Activated T-helper 9 cell treated with anti-CD3 and anti-CD28 coated beads, Interleukin-2, amount 50 U/mL, for 16 hours (primary cell): Measurements from ENCODE around the gene TMEM141.
"Not testable (repeated sequence)": the region's sequence is repeated elsewhere in the genome, so short reads cannot be mapped to it uniquely, and the experiment has no call there.

ENCODE experiments used
- DNase-seq: peaks from one replicate; pipeline ENCODE4 v3.0.0-alpha.2; 2020; ENCODE audit warnings: low read depth

Gene TMEM141

DNA sequence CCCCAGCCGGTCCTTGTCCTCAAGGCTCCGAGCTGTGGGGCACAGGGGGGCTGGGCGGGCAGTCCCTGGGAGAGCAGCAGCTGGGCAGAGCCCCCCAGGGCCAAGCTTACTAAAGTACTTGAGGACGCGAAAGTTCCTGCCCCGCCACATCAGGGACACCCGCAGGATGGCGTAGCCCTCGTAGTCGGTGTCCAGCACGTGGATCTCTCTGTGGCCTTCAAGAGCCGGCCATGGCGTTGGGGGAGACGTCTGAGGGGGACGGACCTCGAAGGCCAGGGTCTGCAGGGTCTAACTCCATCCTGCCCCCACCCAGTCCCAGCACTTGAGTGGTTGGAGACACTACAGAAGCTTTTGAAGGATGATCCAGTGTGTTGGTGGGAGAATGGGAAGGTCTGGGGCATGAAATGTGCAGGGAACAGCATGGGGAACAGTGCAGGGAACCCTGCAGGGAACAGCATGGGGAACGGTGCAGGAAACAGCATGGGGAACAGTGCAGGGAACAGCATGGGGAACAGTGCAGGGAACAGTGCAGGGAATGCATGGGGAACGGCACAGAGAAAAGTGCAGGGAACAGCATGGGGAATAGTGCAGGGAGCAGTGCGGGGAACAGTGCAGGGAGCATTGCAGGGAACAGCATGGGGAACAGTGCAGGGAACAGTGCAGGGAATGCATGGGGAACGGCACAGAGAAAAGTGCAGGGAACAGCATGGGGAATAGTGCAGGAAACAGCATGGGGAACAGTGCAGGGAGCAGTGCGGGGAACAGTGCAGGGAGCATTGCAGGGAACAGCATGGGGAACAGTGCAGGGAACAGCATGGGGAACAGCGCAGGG lies 35.6 kb upstream of the TMEM141 start:
- DNase-seq, result not testable (repeated sequence)

DNA sequence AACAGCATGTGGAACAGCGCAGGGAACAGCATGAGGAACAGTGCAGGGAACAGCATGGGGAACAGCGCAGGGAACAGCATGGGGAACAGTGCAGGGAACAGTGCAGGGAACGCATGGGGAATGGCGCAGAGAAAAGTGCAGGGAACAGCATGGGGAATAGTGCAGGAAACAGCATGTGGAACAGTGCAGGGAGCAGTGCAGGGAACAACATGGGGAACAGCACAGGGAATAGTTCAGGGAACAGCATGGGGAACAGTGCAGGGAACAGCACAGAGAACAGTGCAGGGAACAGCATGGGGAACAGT lies 35.1 kb upstream of the TMEM141 start:
- no peak for DNase-seq

DNA sequence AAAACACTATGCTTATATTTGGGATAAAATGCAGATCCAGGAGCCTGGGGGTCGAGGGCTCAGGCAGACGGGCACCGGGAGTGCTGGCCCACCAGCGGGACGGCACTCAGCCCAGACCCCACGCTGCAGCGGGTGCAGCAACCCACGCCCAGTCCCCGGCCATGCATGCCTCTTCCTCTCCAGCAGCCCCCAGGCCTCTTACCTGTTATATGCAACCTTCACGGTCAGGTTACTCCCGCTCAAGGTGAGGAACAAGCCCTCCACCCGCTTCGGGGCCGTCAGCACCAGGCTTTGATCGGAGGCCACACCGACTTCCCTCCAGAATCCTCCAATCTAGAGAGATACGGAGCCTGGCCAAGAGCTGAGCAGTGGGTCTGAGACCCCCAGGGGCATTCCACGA lies 34.3 kb upstream of the TMEM141 start:
- DNase-seq, result no peak

DNA sequence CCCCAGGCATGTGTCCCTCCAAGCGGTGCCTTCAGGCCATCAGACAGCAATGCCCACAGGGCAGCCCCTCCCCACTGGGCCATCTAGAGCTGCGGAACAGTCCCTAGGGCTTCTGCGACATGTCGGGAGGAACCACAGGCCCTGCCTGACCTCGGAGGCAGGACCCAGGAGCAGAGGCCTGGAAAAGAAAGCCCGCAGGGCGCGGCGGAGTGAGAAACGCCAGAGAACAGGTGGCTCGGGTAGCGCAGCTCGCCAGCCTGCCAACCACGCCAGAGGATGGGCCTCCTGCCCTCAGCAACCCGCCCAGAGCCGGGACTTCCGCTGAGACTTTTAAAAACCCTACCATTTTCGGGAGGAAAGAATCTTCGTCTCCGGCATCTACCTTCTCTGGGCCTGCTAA lies 33.8 kb upstream of the TMEM141 start:
- no peak for DNase-seq

DNA sequence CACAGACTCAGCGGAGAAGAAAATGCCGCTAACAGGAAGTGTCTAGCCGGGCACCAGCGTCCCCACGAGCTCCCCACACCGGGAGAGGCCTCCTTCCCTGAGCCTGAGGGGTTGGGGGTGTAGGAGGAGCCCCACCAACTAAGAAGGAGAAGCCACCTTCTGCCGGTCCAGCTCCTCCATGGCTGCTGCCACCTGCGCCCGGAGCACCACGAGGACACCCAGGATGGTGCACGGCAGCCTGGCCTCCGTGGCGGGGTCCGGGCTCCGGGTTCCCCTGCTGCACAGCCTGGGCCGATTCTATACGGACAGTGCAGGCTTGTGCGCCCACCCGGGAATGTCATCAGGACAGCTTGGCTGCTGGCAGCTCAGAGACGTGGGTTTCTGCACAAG lies 33.4 kb upstream of the TMEM141 start:
- no peak for DNase-seq

DNA sequence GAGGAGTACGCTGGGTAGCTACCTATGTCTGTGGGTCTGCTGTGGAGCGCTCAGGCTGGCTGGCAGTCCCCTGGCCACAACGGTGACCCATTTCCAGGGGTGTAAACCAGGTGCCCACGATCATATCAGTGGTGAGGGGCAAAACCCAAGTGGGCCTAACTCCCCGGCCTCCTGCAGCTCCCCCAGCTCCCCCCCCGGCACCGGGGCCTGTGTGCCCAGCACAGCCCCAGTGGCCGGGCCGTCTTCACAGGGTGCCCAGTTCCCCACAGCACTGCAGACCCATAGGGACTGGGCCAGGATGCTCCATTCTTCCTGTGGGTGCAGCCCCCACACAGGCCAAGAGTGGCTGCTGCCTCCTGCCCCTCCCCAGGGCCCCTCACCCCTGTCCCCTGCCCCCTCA lies 32.1 kb upstream of the TMEM141 start:
- no peak for DNase-seq

DNA sequence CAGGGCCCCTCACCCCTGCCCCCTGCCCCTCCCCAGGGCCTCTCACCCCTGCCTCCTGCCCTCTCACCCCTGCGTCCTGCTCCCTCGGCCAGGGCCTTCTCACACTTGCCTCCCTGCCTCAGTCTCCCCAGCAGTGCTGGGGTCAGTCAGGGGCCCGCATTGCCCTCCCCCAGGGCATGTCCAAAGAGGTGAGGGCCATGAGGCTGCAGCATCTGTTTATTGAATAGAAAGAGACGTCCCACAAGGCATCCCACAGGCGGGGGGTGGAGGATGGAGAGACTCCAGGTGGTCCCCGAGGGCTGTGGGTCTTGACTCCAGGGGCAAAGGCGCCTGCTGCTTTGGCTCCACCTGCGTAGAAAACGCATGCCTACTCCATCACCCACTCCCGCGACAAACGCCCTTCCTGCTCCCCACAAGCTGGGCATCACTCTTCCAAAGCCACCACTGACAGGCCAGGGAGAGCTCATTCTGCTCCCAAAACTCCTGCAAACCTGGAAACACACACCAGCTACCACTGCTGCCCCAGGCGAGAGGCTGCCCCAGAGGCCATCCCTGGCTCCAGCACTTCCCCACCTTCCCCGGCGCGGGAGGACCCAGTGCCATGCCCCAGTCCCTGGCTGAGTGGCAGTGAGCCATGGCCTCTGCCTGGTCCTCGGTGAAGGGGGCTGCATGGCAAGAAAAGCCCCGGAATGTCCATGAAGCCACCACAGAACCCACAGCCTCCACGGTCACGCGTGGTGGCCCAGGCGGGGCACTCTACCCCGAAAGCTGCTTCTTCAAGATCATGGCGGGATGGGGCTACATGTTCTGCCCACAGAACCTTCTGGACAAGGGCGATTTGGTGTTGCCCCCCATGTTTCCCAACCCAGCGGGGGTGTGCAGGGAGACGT lies 31.5 kb upstream of the TMEM141 start:
- no peak for DNase-seq

DNA sequence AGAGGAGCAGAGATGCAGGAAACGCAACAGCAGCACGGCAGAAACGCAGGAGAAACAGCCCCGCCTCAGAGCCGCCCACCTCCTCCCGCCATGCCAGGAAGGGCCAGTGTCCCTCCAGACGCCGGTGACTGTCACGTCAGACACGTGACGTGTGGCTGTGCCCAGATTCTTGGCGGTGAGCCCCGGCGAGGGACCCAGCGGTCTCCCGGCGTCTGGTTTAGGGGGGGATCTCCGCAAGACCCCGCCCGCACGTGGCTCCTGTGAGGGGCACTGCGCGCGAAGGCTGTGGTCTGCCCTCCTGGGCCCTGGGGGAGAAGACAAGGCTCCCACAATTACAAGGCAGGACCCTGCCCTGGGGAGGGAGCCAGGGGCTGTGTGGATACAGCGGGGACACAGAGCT lies 30.7 kb upstream of the TMEM141 start:
- no peak for DNase-seq

DNA sequence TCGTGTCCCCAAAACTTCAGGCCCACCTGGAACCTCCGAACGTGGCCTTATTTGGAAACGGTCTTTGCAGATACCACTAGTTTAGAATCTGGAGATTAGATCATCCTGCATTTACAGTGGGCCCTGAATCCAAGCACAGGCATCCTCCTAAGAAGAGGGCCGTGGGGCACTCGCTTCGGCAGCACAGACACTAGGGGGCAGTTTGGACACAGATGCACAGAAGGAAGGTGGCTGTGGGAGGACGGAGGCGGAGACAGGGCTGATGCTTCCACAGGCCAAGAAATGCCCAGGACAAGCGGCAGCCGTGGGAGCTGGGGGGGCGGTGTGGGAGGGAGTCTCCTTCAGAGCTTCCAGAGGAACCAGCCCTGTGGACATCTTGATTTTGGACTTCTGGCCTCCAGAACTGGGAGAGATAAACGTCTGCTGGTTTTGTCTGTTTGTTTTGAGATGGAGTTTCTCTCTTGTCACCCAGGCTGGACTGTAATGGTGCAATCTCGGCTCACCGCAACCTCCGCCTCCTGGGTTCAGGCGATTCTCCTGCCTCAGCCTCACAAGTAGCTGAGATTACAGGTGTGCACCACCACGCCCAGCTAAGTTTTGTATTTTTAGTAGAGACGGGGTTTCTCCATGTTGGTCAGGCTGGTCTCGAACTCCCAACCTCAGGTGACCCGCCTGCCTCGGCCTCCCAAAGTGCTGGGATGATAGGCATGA lies 30.2 kb upstream of the TMEM141 start:
- not testable (repeated sequence) for DNase-seq

DNA sequence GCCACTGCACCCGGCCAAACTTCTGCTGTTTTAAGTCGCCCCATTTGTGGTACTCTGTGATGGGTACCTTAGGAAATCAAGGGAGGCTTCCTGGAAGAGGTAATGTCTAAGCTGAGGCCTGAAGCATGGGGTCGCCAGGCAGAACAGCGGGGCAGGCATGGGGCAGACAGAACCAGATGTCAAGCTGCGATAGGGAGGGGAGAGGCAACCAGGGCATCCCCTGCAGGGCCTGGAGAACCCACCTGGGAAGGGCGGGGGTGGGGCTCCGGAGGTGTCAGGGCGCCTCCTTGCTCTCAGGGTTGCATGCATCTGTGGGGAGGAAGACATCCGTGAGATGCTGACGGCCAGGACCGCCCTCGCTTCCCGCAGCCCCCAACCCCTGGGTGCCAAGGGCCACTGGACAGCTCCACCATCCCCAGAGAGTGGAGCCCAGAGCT lies 29.6 kb upstream of the TMEM141 start:
- DNase-seq, result no peak

DNA sequence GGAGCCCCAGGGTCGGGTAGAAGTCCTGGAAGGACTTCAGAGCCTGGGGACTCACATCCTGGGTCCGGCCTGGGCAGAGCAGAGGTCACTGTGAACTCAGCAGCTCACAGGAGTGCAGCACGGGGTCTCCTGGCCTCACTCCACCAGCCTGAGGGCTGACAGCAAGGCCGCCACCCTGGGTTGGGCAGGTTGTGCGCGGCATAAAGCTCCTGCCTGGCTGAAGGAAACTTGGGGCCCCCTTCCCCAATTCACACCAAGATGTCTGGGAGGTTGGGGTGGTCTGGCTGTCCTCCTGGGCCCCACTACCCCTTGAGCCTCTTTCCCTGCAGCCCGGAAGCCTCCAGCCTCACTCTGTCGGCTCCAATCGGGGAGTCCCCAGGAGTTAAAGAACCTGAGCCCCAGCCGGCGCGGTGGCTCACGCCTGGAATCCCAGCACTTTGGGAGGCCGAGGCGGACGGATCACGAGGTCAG lies 28.9 kb upstream of the TMEM141 start:
- DNase-seq, result no peak

DNA sequence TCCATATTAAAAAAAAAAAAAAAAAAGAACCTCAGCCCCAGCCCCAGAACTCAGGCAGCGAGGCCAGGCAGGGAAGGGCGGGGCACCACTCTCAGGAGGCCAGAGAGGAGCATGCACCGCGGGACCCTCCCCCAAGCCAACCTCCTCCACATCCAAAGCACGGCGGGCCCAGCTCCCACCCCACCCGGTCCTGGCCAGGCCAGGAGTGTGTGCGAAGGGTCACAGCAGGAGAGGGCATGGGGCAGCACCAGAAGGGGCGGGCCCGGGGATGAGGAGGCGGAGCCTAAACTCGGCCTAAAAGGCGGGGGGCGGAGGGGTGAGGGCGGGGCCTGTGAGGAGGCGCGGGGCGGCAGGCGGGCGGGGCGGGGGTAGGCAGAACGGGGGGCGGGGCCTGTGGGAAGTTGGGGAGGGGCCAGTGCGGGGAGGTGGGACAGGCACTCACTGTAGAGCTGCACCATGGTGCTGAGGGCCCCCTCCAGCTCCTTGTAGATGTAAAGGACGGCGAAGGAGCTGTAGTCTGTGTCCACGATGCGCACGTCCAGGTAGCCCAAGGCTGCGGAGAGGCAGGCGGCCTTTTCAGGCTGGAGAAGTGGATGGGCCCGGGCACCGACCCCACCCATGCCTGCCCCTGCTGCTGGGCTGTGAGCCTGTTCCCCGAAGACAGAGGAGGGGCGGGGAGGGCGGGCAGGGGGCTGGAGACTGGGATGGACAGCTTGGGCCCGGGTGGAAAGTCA lies 28.1 kb upstream of the TMEM141 start:
- no peak for DNase-seq

DNA sequence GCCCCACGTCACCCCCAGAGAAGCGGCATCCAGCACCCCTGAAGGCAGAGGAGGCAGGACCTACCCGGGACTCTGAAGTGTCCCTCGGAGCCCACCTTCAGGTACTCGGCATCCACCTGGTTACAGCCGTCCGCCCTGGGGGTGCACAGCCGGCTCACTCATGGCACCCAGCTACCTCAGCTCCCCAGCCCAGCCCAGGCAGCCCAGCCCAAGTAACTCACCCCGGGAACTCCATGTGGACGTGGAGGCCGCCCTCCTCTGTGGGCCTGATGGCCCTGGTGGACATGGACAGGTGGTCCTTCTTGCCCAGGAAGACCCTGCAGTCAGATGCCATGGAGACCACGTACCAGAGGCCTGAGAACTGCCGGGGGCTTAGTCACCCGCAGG lies 27.5 kb upstream of the TMEM141 start:
- no peak for DNase-seq

DNA sequence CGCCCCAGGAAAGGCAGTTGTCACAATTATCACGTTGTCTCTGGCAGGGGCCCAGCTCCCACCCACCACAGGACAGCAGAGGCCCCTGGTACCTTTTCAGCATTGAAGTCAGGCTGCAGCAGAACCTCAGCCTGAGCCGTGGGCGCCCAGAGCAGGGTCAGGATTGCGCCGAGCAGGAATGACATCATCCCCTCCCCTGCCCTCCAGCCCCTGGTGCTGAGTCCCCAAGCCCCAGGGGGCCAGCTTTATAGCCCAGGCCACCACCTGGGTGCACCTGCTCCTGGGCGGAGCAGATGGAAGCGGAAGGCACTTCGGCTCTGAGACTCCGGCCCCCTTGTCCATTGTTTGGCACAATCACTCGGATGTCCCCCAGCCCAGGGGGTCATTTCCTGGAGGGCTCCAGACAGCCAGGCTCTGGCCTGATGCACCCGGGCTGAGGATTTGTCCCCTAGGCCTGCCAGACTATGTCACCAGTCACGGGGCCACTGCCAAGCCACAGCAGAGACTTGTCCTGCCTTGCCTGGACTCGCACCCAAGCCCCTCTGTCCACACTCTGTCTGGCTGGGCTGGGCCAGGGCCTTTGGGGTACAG lies 26.7 kb upstream of the TMEM141 start, which contains the start of gene LCN15:
Gene LCN15 (minus strand): TSS at position 218 of the 591 bp plus-strand sequence. CDS start 30 bp downstream, at position 188.
- DNase-seq, result no peak

DNA sequence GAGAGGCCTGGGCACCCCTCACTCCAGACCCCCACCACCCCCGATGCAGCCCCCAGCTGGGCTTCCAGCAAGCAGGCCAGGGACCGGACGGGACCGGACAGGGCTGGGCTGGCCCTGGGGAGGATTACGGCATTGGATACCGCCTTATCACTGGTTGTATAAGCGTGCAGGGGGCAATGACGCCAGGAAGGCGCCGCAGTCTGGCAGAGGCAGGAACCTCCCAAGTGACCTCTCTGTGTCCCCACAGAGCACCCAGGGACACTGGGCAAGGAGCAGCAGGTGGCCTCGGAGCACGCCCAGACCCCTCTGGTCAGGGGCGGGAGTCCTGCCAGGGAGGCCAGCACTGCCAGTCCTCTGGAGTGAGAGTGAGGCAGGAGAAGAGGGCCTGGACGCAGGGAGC lies 26.1 kb upstream of the TMEM141 start:
- no peak for DNase-seq

DNA sequence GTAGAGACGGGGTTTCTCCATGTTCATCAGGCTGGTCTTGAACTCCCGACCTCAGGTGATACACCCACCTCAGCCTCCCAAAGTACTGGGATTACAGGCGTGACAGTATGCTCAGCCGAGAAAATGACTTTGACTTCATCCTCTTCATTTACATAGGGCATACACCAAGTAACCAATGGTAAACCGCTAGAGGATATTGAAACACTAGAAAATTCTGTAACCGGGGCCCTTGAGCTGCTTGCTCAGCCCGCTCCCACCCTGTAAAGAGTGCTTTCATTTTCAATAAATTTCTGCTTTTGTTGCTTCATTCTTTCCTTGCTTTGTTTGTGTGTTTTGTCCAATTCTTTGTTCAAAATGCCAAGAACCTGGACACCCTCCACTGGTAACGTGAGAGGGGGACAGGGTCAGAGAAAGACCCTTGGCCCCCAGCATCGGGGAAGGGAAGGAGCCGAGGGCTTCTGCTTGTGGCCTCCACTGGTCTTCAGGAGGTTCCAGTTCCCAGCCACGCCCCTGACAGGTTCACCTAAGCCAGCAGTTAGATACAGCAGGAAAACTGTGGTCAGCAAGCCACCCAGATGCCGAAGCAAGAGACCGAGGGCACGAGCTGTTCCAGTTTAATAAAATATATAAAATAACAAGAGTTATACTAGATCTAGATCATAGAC lies 25.3 kb upstream of the TMEM141 start:
- not testable (repeated sequence) for DNase-seq

DNA sequence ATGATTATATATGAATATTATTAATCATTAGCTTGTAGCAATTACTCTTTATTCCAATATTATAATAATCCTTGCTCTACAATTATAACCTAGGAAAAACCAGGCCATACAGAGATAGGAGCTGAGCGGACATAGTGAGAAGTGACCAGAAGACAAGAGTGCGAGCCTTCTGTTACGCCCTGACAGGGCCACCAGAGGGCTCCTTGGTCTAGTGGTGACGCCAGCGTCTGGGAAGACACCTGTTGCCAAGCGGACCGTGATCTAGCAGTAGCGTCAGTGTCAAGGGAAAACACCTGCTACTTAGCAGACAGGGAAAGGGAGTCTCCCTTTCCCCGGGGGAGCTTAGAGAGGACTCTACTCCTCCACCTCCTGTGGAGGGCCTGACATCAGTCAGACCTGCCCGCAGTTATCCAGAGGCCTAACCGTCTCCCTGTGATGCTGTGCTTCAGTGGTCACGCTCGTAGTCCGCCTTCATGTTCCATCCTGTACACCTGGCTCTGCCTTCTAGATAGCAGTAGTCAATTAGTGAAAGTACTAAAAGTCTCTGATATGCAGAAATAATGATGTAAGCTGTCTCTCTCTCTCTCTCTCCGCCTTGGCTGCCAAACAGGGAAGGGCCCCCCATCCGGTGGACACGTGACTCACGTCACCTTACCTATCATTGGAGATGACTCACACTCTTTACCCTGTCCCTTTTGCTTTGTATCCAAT lies 24.6 kb upstream of the TMEM141 start:
- DNase-seq, result peak; percentile 29

DNA sequence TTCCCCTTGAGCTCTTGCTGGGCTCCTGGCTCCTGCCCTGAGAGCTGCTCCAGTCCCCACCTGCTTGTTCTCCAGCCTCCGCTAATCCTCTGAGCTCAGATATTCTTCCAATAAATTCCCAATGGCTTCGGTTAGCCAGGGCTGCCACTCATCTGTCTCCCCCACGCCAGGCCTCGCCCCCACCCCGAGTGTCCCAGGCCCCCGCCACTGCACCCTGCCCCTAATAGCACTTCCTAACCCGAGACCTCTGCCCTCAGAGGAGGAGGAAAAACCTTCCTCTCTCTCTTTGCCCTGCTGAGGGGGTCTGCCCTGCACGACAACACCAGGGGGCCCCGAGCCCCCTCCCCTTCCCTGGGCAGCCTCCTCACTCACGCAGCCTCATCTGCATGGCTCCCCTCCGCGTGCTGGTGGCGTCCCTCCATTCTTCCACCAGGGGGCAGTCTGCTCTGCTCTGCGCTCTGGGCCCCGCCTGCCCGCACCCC lies 21.4 kb upstream of the TMEM141 start:
- DNase-seq, result peak; percentile 28

DNA sequence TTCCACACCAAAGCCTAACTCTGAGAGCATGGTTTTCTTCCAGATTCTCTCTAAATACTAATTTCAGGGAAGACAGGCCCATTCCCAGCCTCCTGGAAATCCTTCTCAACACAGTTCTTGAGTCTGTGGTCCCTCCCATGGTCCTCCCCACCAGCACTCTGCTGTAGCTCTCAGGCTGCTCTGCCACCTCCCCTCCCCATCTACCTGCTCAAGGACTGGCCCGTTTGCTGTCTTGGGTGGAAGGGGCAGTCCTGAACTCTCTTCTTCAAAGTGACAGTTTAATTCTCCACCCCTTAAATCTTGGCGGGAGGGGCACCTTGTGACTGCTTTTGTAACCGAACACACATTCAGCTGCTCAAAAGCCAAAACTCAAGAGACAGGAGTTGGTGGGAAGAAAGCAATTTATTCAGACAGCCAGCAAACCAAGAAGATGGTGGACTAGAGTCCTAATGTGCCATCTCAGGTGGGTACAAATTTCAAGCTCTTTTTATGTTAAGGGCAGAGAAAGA lies 19.2 kb upstream of the TMEM141 start:
- DNase-seq, result no peak
